ENCODE data around the gene RIOK3.

Gene RIOK3

DNA sequence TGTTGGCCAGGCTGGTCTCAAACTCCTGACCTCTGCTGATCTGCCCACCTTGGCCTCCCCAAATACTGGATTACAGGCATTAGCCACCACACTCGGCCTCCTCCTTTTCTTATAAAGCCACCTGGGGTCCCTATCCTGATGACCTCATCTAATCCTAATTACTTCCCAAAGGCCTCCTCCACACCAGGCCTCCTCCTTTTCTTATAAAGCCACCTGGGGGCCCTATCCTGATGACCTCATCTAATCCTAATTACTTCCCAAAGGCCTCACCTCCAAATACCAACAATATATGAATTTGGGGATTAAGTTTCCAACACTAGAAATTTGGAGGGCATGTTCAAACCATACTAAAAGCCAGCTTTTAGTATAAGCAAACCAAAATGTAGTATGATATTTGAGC, 40.6 kb downstream of the RIOK3 start:
- TF ChIP-seq POLR2AphosphoS5 (IDR thresholded peaks at IDR 0.05; ENCODE audit: low read depth, low read length), result no peak
- no peak for TF ChIP-seq POU2F2 (IDR thresholded peaks at IDR 0.05; ENCODE audit: low read depth, low read length)
- no peak for TF ChIP-seq POLR2A (IDR thresholded peaks at IDR 0.05; ENCODE audit: low read depth, low read length)
- no peak for TF ChIP-seq TAF1 (IDR thresholded peaks at IDR 0.05; ENCODE audit: low read depth, low read length)
- TF ChIP-seq SPI1 (IDR thresholded peaks at IDR 0.05; ENCODE audit: low read depth, low read length), result no peak
- TF ChIP-seq PAX5 (IDR thresholded peaks at IDR 0.05; ENCODE audit: insufficient read depth, low read length, severe bottlenecking), result no peak
- DNase-seq (ENCODE audit: insufficient read length, low spot score) (no peak), FAIRE-seq (no peak)

DNA sequence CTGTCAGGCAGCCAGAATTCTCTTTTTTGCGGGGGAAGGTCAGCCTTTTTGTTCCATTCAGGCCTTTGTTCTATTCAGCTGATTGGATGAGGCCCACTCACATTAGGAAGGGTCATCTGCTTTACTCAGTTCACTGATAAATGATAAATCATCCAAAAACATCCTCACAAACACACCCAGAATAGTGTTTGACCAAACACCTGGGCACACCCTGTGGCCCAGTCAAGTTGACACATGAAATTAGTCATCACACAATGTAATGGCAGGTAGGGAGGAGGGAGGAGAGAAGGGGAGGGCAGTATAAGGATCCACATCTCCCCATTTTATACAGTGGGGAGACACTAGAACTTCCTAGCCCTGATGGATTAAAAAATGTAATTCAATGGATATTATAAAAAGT, 41.9 kb downstream of the RIOK3 start:
- TF ChIP-seq POLR2AphosphoS5 (IDR thresholded peaks at IDR 0.05; ENCODE audit: low read depth, low read length) (no peak), TAF1 (IDR thresholded peaks at IDR 0.05; ENCODE audit: low read depth, low read length) (no peak), PAX5 (IDR thresholded peaks at IDR 0.05; ENCODE audit: insufficient read depth, low read length, severe bottlenecking) (no peak)
- peak; percentile 38 for FAIRE-seq
- DNase-seq (ENCODE audit: insufficient read length, low spot score), result no peak

DNA sequence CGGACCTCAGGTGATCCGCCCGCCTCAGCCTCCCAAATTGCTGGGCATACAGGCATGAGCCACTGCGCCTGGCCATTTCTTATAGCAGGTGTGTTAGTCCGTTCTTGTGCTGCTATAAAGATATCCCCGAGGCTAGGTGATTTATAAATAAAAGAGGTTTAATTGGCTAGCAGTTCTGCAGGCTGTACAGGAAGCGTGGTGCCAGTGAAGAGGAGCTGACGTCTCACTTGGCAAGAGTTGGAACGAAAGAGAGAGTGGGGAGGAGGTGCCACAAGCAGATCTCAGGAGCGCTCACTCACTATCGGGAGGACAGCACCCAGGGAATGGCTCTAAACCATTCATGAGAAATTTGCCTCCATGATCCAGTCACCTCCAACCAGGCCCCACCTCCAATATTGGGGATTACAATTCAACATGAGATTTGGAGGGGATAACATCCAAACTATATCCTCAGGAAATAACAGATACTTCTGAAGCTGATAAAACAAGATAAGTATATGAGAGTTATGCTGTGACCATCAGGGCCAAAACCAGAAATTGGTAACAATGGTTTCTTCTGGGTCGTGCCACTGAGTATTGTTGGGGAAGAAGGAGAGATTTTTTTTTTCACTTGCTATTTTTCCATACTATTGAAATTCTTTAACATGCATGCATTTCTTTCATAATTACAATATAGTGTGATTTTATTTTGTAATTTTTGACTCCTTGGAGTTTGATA, 42.8 kb downstream of the RIOK3 start:
- TF ChIP-seq POLR2AphosphoS5 (IDR thresholded peaks at IDR 0.05; ENCODE audit: low read depth, low read length) (no peak), PAX5 (IDR thresholded peaks at IDR 0.05; ENCODE audit: insufficient read depth, low read length, severe bottlenecking) (no peak), SPI1 (IDR thresholded peaks at IDR 0.05; ENCODE audit: low read depth, low read length) (no peak), TAF1 (IDR thresholded peaks at IDR 0.05; ENCODE audit: low read depth, low read length) (no peak)
- FAIRE-seq (no peak), DNase-seq (ENCODE audit: insufficient read length, low spot score) (no peak)

DNA sequence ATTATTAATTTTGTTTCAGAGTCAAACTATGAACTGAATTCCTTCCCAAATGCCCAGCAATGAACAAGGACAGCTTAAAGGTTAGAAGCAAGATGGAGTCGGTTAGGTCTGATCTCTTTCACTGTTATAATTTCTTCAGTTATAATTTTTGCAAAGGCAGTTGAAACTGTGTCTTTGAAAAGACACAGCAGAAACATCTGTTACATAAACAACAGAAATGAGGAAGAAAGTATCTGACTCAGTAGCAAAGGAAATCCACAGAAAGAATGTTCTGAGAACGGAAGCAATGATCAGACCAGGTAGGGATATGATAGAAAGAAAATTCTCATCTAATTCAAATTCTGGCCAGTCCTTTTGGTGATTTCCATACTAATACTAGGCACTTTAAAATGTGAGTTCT, 45.0 kb downstream of the RIOK3 start:
- DNase-seq (ENCODE audit: insufficient read length, low spot score) (no peak), FAIRE-seq (no peak)
- no peak for TF ChIP-seq POLR2AphosphoS5 (IDR thresholded peaks at IDR 0.05; ENCODE audit: low read depth, low read length)

DNA sequence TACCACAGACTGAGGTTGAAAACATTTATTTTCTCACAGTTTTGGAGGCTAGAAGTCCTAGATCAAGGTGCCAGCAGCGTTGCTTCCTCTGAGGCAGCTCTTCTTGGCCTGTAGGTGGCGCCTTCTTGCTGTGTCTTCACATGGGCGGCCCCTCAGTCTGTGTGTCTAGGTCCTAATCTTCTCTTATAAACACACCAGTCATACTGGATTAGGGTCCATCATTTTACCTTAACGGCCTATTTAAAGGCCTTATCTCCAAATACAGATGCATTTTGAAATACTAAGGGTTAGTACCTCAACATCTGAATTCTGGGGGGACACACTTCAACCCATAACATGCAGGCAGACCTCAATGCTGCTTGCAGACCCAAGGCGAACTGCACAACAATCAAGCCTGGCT, 45.8 kb downstream of the RIOK3 start:
- DNase-seq (ENCODE audit: insufficient read length, low spot score) (no peak), FAIRE-seq (peak; percentile 88)
- TF ChIP-seq POU2F2 (IDR thresholded peaks at IDR 0.05; ENCODE audit: low read depth, low read length), result no peak
- no peak for TF ChIP-seq TAF1 (IDR thresholded peaks at IDR 0.05; ENCODE audit: low read depth, low read length)
- TF ChIP-seq PAX5 (IDR thresholded peaks at IDR 0.05; ENCODE audit: insufficient read depth, low read length, severe bottlenecking), result no peak
- no peak for TF ChIP-seq SPI1 (IDR thresholded peaks at IDR 0.05; ENCODE audit: low read depth, low read length)
- TF ChIP-seq POLR2A (IDR thresholded peaks at IDR 0.05; ENCODE audit: low read depth, low read length), result no peak

DNA sequence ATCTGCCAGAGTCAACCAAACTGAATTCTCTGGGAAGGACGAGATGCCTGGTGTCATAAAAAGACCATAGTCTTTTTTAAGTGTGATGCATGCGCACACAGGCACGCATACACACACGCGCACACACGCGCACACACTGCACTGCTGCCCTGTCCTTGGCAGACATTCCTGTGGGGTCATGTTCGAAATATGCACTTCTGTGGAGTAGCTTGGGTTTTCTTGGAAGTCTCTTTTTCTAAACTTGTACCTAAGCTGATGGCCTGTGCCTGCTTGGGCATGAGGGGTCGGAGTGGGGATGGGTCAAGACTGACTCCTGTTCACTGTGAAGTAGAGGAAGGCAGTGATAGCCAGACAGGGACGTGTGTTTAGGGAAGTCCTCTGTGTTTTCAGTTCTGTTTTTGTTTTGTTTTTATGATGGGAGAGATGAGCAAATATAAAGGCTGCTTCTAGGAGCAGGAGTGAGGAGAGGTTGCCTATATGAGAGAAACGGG, 46.2 kb downstream of the RIOK3 start:
- no peak for DNase-seq (ENCODE audit: insufficient read length, low spot score)
- peak; percentile 83 for TF ChIP-seq SPI1 (IDR thresholded peaks at IDR 0.05; ENCODE audit: low read depth, low read length)
- no peak for TF ChIP-seq POU2F2 (IDR thresholded peaks at IDR 0.05; ENCODE audit: low read depth, low read length)
- FAIRE-seq, result peak; percentile 68

DNA sequence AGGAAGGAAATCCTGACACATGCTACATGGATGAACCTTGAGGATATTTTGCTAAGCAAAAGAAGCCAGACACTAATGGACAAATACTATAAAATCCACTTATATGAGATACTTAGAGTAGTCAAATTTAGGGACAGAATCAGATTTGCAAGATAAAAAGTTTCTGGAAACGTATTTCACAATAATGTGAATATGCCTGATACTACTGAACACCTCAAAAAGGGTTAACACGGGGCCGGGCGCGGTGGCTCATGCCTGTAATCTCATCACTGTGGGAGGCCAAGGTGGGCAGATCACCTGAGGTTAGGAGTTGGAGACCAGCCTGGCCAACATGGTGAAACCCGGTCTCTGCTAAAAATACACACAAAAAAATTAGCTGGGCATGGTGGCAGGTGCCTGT, 48.5 kb downstream of the RIOK3 start:
- FAIRE-seq (no peak), DNase-seq (ENCODE audit: insufficient read length, low spot score) (no peak)
- no peak for TF ChIP-seq POLR2AphosphoS5 (IDR thresholded peaks at IDR 0.05; ENCODE audit: low read depth, low read length)
- no peak for TF ChIP-seq TAF1 (IDR thresholded peaks at IDR 0.05; ENCODE audit: low read depth, low read length)
- TF ChIP-seq POU2F2 (IDR thresholded peaks at IDR 0.05; ENCODE audit: low read depth, low read length), result no peak
- no peak for TF ChIP-seq PAX5 (IDR thresholded peaks at IDR 0.05; ENCODE audit: insufficient read depth, low read length, severe bottlenecking)

DNA sequence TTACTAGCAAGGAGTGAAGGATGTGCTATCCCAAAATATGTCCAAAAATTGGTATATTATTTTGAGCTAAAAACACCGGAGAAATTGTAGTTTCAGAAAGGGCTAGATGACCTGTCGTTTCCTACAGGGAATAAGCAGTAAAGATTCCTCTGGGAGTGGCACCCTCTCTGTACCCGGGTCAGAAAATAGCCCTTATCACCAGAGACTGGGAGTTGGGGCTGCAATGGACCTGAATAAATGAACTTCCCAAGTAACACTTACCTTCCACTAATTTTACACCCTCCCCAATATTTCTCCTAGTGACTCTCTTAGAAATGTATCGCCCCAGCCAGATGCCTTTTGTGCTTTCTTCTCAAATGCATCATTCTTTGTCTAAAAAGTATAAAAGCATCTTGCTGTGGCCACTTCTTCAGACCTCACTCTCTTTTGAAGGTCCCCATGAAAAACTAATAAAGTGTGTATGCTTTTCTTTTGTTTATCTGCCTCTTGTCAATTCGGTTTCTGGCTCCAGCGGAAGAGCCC, 49.5 kb downstream of the RIOK3 start:
- no peak for DNase-seq (ENCODE audit: insufficient read length, low spot score)

DNA sequence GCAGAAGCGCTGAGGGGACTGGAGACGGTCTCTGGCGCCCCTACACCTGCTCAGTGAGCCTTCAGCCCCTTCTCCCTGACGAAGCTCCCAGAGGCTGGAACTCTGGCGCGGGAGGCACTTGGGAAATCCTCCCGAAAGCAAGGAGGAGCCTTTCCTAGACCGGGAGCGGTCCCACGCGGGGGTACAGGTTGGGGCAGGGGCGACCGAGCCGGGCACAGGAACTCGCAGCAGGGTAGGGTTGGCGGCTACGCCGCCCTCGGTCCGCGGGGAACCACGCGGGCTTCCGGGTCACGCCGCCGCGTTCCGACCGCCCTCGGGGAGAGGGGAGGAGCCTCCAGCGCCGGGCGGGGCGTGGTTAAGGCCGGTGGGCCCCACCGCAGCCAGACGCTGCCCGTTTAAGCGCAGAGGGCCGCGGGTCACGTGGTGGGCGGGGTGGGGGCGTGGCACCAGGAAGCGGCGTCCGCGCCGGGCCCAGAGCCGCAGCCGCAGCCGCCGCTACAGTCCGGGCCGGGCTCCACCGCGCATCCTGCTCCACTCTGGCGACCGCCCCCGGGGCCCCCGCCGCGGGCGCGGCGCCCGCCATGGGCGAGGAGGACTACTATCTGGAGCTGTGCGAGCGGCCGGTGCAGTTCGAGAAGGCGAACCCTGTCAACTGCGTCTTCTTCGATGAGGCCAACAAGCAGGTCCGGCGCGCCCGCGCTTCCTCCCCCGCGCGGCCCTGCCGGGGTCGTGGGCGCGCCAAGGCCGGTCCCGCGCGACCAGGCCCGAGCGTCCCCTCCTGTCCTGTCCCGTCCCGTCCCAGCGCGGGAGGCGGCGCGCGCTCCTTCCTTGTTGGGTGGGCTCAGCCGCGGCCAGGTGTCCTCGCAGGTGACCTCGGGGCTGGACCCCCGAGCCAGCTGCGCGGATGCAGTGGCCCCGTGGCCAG, 50.2 kb downstream of the RIOK3 start, which contains the start of gene RMC1:
Gene RMC1, plus strand, starts transcription at position 474 of the 925 bp plus-strand sequence. Its CDS starts 108 bp downstream, at position 582.
- peak; percentile 87 for TF ChIP-seq POLR2AphosphoS5 (IDR thresholded peaks at IDR 0.05; ENCODE audit: low read depth, low read length)
- TF ChIP-seq SPI1 (IDR thresholded peaks at IDR 0.05; ENCODE audit: low read depth, low read length), result no peak
- peak; percentile 88 for TF ChIP-seq POLR2A (IDR thresholded peaks at IDR 0.05; ENCODE audit: low read depth, low read length)
- TF ChIP-seq POU2F2 (IDR thresholded peaks at IDR 0.05; ENCODE audit: low read depth, low read length), result peak; percentile 71; the same call in 1 of the 2 replicates
- peak; percentile 60 for TF ChIP-seq TAF1 (IDR thresholded peaks at IDR 0.05; ENCODE audit: low read depth, low read length)
- TF ChIP-seq PAX5 (IDR thresholded peaks at IDR 0.05; ENCODE audit: insufficient read depth, low read length, severe bottlenecking), result peak; percentile 78
- FAIRE-seq, result peak; percentile 94
- DNase-seq (ENCODE audit: insufficient read length, low spot score), result peak; percentile 83

More for the DNA sequence above, 49.5 kb downstream of the RIOK3 start:
- TF ChIP-seq POU2F2 (IDR thresholded peaks at IDR 0.05; ENCODE audit: low read depth, low read length), result no peak
- no peak for TF ChIP-seq PAX5 (IDR thresholded peaks at IDR 0.05; ENCODE audit: insufficient read depth, low read length, severe bottlenecking)
- TF ChIP-seq POLR2A (IDR thresholded peaks at IDR 0.05; ENCODE audit: low read depth, low read length), result no peak
- TF ChIP-seq POLR2AphosphoS5 (IDR thresholded peaks at IDR 0.05; ENCODE audit: low read depth, low read length), result no peak
- TF ChIP-seq SPI1 (IDR thresholded peaks at IDR 0.05; ENCODE audit: low read depth, low read length), result no peak
- TF ChIP-seq TAF1 (IDR thresholded peaks at IDR 0.05; ENCODE audit: low read depth, low read length), result no peak
- no peak for FAIRE-seq

DNA sequence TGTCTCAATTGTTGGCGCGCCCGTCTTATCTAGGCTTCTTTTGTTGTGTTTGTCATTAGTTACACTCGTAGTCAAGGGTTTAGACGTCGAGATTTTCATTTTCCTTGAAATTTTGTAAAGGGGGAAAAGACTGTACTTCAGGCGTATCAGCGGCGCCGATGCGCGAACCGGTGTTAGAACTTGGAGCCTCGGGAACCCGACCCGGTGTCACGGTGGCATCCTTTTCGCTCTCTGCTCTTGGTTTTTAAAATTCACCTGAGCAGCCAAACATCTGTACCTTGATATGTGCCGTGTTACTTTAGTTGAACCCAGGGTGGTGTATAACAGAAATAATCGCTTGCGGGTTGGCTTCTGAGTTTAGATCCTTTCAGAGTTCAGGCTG, 50.9 kb downstream of the RIOK3 start:
- TF ChIP-seq POLR2AphosphoS5 (IDR thresholded peaks at IDR 0.05; ENCODE audit: low read depth, low read length), result no peak
- TF ChIP-seq SPI1 (IDR thresholded peaks at IDR 0.05; ENCODE audit: low read depth, low read length), result no peak
- TF ChIP-seq POLR2A (IDR thresholded peaks at IDR 0.05; ENCODE audit: low read depth, low read length), result no peak
- no peak for TF ChIP-seq PAX5 (IDR thresholded peaks at IDR 0.05; ENCODE audit: insufficient read depth, low read length, severe bottlenecking)
- no peak for TF ChIP-seq POU2F2 (IDR thresholded peaks at IDR 0.05; ENCODE audit: low read depth, low read length)
- no peak for TF ChIP-seq TAF1 (IDR thresholded peaks at IDR 0.05; ENCODE audit: low read depth, low read length)
- DNase-seq (ENCODE audit: insufficient read length, low spot score), result no peak
- no peak for FAIRE-seq

All from GM12891 (cell line).